Stimulated activated naive CD4-positive, alpha-beta T cell (primary cell): ENCODE measurements around the gene MIA2.

Experiments
- DNase-seq, 6 experiments: peaks; one replicate each; lab custom pipeline; 2025; lab: John Stamatoyannopoulos, UW

The MIA2 gene

DNA sequence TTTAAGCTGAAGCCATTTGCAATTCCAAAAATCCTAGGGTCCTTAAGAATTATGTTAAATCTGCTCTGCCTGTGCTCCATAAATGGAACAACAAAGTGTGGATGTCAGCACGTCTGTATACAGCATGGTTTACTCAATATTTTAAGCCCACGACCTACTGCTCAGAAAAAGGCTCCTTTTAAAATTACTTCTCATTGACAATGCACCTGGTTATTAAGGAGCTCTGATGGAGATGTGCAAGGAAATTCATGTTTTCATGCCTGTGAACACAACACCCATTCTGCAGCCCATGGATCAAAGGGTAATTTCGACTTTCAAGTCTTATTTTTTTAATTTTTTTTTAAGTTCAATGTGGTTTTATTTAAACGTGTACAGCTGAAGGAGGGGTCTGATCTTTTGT lies 150.5 kb downstream of the MIA2 start:
- DNase-seq, result no peak

- no peak for DNase-seq
Observed at GRCh38 chr14:39393289-39393688, 159.6 kb downstream of the MIA2 start.

GRCh38 chr14:39395555-39396254 lies 162.0 kb downstream of the MIA2 start:
- DNase-seq, result no peak

- no peak for DNase-seq
Observed at GRCh38 chr14:39396448-39396847, 162.7 kb downstream of the MIA2 start.

GRCh38 chr14:39398382-39398781 lies 164.7 kb downstream of the MIA2 start:
- no peak for DNase-seq

- DNase-seq, result no peak
Observed at GRCh38 chr14:39406560-39406959, 172.8 kb downstream of the MIA2 start.

DNA sequence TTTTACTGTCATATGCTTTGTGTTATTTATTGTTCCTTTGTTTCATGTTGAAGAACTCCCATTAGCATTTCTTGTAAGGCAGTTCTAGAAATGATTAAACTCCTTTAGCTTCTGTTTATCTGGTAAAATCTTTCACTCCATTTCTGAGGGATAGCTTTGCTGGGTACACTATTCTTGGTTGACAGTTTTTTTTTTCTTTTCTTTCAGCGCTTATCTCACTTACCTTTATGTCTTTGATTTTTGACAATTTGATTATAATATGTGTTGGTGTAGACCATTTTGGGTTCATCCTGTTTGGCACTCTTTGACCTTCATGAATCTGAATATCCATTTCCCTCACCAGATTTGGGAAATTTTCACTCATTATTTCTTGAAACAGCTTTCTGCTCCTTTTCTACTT lies 182.4 kb downstream of the MIA2 start:
- DNase-seq, result no peak

GRCh38 chr14:39417014-39417413 lies 183.3 kb downstream of the MIA2 start:
- no peak for DNase-seq

GRCh38 chr14:39419272-39419671 lies 185.6 kb downstream of the MIA2 start:
- no peak for DNase-seq

DNA sequence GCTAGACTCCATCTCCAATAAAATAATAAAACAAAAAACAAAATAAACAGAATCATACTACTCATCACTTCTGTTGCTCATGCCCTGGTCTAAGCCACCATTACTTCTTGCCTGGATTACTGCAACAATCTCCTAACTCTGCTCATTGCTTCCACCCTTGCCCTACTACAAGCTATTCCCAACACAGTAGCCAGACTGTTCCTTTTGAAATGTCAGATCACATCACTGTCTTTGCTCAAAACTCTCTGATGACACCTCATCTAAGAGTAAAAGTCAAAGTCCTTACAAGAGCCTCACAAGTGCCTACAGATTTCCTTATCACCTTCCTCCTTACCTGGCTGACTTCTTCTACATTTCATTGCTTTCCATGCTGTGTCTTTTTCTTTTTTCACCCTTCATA lies 188.5 kb downstream of the MIA2 start:
- no peak for DNase-seq

DNA sequence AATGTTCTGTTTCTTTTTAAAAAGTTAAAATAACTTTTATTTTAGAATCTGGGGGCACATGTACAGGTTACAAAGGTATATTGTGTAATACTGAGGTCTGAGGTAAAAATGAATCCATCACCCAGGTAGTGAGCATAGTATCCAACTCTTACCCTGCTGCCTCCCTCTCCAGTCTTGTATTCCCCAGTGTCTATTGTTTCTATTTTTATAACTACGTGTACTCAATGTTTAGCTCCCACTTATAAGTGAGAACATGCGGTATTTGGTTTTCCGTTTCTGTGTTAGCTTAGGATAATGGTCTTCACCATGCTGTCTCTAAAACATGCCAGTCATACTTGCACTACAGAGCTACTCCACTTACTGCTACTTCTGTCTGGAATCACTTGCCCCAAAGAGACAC lies 190.1 kb downstream of the MIA2 start:
- no peak for DNase-seq

GRCh38 chr14:39425947-39426346 lies 192.2 kb downstream of the MIA2 start:
- DNase-seq, result no peak

DNA sequence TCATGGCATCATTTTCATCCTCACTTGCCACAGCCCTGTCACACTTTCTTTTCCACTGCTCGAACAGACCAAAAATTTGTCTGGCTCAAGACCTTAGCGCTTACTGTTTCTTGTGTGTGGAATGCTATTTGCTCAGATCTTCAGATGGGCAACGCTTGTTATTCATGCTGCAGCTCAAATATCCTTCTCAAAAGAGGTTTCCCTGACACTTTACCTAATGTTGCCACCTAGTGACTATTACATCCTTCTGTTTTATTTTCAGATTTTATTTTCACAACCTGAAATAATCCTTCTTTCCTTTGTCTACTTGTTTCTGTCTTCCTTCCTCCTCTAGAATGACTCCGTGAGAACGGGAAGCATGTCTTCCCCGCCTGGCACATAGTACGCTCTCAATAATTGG lies 192.9 kb downstream of the MIA2 start:
- DNase-seq, result peak in 2 of 6 experiments; percentile 10

GRCh38 chr14:39428118-39428517 lies 194.4 kb downstream of the MIA2 start:
- no peak for DNase-seq

- no peak for DNase-seq
Observed at GRCh38 chr14:39430762-39431415, 197.2 kb downstream of the MIA2 start.

DNA sequence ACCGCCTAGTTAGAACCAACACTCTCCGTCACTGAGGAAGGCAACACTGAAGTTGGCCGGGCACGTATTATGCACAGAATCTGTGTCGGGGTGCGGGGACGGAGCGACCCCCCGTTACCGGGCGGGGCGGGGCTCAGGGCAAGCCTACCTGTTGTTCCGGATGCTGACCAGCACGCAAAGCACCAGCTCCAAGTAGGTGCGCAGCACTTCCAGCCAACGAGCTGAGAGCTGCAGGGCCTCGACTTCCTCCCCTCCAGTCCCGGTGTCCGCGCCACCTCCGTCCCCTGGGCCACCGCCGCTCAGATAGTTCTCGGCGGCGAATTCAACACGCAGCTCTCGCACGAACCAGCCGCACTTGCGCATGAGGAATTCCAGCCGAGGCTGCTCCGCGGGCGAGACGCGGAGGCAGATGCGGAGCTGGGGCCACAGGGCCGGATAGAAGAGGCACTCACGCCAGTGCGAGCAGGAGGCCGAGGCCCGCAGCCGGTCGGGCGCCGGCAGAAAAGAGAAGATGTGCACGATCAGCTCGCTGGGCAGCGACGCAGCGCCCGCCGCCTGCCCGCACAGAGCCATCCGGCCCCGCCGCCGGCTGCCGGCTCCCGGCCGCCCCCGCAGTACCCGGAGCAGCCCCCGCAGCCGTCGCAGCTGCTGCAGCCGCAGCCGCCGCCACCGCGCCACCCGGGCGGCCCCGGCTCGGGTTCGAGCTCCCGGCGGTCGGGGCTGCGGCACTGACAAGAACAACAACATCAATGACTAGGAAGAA lies 197.9 kb downstream of the MIA2 start:
- peak; percentile 28 to 76 (median 54) for DNase-seq

- peak; percentile 93 to 100 (median 96) for DNase-seq
Observed at GRCh38 chr14:39432179-39432618, 198.5 kb downstream of the MIA2 start, which contains the start of gene FBXO33. FBXO33 (minus strand) TSS chr14:39432433; CDS start chr14:39432162, 271 bp downstream.

- peak in 5 of 6 experiments; percentile 25 to 80 (median 72) for DNase-seq
Observed at GRCh38 chr14:39432619-39433451, 199.1 kb downstream of the MIA2 start.

GRCh38 chr14:39433452-39433813 lies 199.7 kb downstream of the MIA2 start:
- no peak for DNase-seq

GRCh38 chr14:39434401-39434800 lies 200.7 kb downstream of the MIA2 start:
- DNase-seq, result no peak

DNA sequence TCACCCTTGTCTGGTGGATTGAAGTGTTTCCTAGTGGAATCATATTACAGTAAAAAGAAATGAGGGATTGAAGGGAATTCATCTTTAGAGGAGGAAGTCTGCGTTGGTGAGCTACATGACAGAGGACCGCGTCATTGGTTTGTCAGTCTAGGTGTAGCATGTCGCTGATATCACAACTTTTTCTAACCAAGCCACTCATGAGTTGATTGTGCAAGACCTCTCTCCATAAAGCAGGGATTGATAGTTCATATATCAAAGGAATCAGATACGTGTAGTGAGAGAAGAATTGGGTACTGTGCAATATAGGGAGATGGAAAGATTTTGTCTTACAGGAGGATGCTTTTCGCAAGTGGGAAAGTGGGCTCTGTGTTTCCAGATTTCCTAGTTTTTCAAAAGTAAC lies 201.5 kb downstream of the MIA2 start:
- DNase-seq, result no peak
